Brain pericyte (primary cell): ENCODE data around the gene RTN4RL2.

Source experiments
- DNase-seq: peaks from one replicate; pipeline ENCODE4 v3.0.0-alpha.2; 2012; ENCODE audit warnings: low read depth, low spot score

RTN4RL2 gene

DNA sequence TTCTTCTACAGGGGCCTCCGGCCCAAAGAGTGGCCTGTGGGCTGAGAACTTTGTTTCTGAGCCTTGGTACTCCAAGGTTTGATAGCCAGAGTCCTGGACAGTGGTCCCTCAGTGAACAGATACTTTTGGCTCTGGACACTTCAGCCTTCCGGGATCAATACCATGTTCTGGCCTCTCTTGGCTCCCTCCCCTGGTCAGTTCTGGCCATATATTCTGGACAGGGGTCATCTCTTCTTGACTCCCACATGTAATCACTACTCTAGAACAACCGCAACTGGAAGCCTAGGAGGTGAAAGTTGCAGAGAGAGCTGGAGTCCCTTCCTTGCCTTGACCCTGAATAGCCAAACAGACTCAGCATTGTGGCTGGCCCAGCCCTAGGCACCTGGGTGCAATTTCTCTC is 2.3 kb downstream of the RTN4RL2 start:
- no peak for DNase-seq

DNA sequence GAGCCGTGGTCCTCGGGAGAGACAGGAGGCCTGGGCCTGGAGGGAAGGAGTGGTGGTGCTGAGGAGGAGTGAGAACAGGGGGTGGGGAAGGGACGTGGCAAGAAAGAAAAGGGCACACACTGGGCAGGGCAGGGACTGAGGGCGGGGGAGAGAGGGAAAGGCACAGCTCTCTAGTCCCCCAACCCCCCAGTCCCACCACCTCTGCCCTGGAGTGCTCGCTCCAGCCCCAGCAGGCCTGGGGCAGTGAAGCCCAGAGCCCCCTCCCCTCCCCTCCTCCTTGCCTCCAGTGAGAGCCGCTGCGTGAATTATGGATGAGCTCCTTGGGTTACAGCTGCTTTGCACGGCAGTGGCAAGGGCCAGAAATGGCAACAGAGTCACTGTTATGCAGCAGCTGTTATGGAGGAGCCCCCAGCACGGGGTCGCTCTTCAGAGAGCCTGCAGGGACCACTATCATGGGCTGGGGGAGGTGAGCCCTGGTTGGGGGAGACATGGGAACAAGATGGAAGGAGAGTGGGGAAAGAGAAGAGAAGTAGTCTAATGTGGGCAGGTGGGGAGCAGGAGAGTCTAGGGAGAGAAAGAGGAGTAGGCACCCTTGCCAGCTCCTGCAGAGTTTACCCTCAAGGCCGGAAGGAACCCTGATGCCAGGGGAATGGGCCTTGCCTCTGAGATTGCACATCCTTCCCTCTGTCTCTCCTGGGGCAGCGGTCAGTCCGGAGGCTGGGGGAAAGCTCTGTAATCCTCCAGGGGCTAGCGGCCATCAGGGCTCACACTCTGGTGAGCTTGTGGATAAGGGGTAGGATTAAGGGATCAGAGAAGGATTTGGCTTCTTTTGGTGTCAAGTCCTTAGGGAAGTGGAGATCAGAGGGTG is 3.6 kb downstream of the RTN4RL2 start:
- no peak for DNase-seq

GRCh38 chr11:57464539-57465181 is 4.3 kb downstream of the RTN4RL2 start:
- no peak for DNase-seq

DNA sequence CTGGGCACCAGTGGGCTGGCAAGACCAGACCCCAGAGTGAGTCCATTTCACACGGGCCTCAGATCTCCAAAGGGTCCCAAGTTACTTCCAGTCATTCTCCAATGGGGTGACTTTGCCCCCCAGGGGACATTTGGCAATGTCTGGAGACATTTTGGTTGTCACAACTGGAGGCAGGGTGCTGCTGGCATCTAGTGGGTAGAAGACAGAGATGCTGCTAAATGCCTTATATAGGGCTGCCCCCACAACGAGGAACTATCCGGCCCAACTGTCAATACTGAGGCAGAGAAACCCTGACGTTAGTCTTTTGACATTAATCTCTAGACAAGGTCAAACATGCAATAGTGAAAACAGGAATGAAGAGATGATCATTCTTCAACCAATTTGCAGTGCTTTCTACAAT is 6.4 kb downstream of the RTN4RL2 start:
- no peak for DNase-seq

GRCh38 chr11:57467508-57468157 is 7.3 kb downstream of the RTN4RL2 start:
- DNase-seq = no peak

- no peak for DNase-seq
Measured at GRCh38 chr11:57468276-57468675, 7.9 kb downstream of the RTN4RL2 start.

DNA sequence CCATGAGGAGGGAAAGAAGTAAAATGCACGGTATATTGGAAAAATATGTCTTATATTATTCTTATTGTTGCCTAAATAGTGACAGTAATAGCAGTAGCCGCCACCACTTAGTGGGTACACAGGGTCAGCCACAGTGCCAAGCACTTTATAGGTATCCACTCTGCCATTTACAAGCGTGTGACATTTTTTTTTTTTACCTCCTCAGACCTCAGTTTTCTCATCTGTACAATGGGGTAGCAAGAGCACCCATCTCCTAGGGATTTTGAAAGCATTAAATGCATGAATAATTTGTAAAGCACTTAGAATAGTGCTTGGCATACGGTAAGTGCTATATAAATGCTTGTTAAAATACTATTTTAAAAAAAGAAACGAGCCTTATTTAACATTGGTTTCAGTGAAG is 8.9 kb downstream of the RTN4RL2 start:
- DNase-seq = no peak

DNA sequence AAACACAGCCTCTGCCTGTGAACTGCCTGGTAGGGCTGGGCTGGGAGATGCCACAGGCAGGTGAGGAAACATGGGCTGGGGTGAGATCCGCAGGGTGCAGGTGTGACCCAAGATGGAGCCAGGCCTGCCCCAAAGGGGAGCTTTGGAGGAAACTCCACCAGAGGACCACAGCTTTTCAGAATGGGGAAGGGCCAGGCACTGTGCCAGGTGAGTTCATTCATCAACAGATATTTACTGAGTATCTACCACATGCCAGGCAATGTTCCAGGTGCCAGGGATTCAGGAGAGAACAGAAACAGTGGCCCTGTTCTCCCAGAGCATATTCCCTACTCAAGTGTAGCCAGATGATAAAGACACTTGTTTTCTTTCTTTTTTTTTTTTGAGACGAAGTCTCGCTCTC is 11.2 kb downstream of the RTN4RL2 start:
- DNase-seq = no peak

DNA sequence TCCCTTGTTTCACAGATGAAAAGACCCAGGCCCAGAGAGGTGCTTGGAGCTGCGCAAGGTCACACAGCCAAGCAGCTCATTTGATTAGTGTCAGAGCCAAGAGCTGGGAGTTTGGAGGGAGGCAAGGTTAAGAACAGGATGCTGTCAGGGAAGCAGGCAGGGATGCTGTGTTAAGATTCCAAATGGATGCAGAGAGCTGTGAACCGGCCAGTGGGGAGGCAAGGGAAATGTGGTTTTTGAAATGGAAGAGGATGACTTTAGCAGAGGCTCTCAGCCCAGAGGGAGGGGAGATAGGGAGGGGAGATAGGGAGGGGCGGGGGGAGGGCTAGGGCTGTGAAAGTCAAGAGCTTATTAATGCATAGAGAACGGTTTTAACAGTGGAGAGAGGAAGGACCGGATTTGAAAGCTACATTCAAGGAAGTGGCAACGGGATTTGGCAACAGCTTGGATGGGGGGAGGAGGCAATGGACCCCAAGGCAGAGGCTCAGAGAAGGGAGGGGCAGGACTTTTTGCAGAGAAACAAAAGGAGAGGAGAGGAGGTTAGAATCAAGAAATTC is 13.0 kb downstream of the RTN4RL2 start:
- DNase-seq = no peak

- no peak for DNase-seq
Measured at GRCh38 chr11:57474017-57474802, 13.9 kb downstream of the RTN4RL2 start.

DNA sequence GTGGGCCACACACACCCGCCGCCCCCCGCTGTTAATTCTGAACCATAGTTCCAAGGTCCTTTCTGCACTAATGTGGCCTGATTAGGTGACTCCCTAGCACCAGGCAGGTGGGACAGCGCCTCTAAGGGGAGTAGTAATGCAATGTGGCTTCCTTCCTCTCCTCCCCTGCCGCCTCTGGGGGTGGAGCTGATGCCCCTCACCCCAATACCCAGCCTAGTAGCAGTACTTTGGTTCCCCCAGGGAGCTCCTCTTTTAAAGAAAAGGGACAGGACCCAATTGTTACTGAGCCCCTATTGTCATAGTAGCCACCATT is 14.4 kb downstream of the RTN4RL2 start:
- no peak for DNase-seq

- no peak for DNase-seq
Measured at GRCh38 chr11:57475191-57475590, 14.9 kb downstream of the RTN4RL2 start.

DNA sequence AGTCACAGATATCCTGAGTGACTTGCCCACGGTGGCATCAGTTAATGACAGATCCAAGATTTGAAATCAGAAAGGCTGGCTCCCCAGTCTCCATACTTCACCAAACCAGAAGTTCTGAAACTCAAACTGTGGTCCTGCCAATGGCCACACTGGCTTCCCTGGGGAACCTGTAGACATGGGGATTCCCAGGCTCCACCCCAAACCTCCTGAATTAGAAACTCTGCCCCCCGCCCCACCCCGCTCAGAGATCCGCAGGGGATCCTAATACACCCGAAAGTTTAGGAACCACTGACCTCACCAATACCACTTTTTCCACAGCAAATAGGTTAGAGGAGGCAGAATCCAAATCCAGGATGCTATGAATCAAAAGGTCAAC is 15.3 kb downstream of the RTN4RL2 start:
- DNase-seq = no peak

GRCh38 chr11:57476047-57476756 is 15.9 kb downstream of the RTN4RL2 start:
- no peak for DNase-seq

DNA sequence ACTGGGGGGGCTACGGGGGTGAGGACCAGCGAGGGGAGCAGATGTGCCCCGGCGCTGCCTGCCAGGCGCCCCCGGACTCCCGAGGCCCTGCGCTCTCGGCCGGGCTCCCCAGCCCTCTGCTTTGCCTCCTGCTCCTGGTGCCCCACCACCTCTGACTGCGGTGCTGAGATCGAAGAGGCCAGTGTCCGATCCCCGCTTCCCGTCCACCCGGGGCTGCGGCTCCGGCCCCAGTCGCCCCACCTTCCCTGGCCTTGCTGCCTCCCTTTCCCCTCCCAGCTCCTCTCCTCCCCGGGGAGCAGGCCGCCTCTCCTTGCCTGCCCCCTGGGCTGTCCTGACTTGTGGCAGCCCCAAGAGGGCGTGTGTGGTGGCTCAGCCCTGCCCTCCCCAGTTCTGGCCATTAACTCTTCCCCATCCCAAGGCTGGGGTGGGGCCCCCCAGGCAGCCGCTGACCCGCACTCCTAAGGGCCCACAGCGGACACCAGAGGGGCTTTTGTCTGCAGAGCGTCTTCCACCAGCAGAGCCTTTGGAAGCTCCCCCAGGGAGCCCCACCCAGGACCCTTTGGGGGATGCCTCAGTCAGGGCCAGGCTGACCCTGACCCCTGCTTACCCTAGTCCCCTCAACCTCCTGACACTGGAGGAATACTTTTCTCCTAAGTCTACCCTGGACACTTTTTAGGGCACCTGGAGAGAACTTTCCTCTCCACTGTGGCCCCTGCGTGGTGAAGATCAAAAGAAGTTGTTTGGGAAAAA is 16.6 kb downstream of the RTN4RL2 start:
- DNase-seq = no peak

DNA sequence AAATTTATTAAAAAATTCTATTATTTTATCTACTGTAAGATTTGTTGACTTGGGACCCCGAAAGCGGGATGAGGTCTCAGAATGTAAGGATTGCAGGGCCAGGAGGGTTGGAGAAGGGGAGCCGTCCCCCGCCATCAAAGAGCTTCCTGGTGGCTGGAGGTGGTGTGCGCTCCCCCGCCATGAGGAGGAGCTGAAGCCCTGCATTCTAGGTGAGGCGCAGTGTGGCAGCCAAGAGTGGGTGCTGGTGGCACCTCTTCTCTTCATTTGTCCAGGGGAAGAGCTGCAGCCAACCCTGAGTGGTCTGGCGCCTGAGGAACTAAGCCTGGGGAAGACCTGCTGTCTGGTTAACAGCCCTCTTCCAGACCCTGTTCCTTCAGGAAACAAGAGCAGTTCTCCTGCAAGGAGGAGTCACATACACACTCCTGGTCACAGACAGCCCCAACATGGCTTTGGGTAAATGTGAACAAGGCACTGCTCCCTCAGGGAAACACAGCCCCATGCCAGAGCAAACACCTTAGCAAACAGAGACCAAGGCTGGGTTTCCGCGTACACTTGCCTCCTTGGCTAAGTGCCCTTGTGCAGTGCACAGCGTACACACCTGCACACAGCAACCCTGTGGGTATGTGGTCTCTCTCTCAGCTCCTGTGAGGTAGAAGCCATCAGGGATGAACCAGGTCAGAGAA is 17.3 kb downstream of the RTN4RL2 start:
- no peak for DNase-seq

GRCh38 chr11:57479021-57479663 is 18.8 kb downstream of the RTN4RL2 start:
- no peak for DNase-seq

DNA sequence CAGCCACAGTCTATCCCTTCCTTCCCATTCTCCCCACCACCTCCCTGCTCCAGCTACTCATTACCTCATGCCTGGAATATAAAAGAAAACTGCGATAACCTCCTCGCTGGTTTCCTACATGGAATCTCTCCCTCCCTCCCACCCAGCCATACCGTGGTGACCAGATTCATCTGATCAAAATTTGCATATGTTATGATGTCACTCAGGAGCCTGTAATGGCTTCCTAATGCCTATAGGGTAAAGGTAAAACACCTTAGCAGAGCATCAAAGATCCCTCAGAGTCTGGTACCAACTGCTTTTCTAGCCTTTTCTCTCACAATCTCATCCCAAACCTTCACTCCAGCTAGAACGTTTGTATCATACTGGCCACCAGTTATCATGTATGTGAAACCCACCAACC is 19.6 kb downstream of the RTN4RL2 start:
- no peak for DNase-seq

DNA sequence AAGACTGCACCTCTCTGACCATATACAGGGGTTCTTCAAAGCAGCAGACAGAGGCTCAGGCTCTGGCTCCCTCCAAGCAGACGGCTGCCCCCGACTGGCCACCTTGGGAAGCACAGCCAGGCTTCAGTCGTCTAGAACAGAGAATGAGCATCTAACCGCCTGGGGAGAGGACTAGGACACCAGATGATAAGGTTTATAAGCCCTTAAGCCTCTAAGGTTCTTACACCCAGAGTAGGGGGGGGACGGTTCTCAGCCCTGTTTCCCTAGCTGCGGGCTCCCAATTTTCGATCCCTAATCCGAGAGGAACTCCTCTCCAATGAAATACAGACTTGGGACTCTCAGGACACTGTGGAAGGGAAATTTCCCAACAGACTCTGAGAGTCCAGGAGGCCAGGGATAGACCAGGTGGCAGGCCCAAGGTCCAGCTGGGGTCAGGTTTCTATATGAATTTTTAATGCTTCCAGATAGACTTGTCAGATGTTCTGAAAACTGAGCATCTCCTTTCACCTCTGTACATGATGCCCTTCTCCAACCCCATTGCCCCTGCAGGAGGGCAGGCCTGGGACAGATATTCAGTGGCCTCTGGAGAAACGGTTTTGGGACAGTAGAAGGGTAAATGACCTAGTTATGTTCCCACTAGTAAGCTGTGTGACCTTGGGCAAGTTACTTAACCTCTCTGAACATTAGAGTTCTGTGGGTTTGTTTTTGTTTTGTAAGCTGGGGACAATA is 20.2 kb downstream of the RTN4RL2 start:
- no peak for DNase-seq
